Smooth muscle cell (in vitro differentiated cells): ENCODE measurements around the gene SLCO4A1. TPM values are rescaled to one million over a fixed set of nuclear protein-coding genes. Genes with fewer than 3 reads are reported as not detected.

Experiments used
- DNase-seq: peaks from one replicate; lab custom pipeline; 2025; ENCODE audit not compliant: unreplicated experiment; lab: John Stamatoyannopoulos, UW
- H2AFZ ChIP-seq: fragments of 200-600 bp; sonication (generic); 2 replicates; pipeline ENCODE4 v1.6.0; 2016; ENCODE audit warnings: antibody characterized with exemption, low read depth, mild to moderate bottlenecking
- H3F3A ChIP-seq: fragments of 200-600 bp; sonication (generic); 2 replicates; pipeline ENCODE4 v1.6.0; 2017; ENCODE audit warnings: antibody characterized with exemption, low read depth
- H3K27ac ChIP-seq: fragments of 200-600 bp; sonication (generic); 2 replicates; pipeline ENCODE4 v1.5.1; 2016; ENCODE audit warnings: low read depth, mild to moderate bottlenecking
- H3K27me3 ChIP-seq: fragments of 200-600 bp; sonication (generic); 2 replicates; pipeline ENCODE4 v1.6.1; 2016; ENCODE audit warnings: low read depth, mild to moderate bottlenecking
- H3K36me3 ChIP-seq: fragments of 200-600 bp; sonication (generic); 2 replicates; pipeline ENCODE4 v1.5.1; 2016; ENCODE audit warnings: low read depth
- H3K4me1 ChIP-seq: fragments of 200-600 bp; sonication (generic); 2 replicates; pipeline ENCODE4 v1.5.1; 2016; ENCODE audit warnings: low read depth
- H3K4me2 ChIP-seq: fragments of 200-600 bp; sonication (generic); 2 replicates; pipeline ENCODE4 v1.6.0; 2016; ENCODE audit warnings: mild to moderate bottlenecking
- H3K4me3 ChIP-seq: fragments of 200-600 bp; sonication (generic); 2 replicates; pipeline ENCODE4 v1.5.1; 2016; ENCODE audit warnings: mild to moderate bottlenecking
- H3K79me2 ChIP-seq: fragments of 200-600 bp; sonication (generic); 2 replicates; pipeline ENCODE4 v1.6.0; 2016; ENCODE audit warnings: low read depth, mild to moderate bottlenecking
- H3K9ac ChIP-seq: fragments of 200-600 bp; sonication (generic); 2 replicates; pipeline ENCODE4 v1.6.0; 2016; ENCODE audit warnings: low read depth
- H3K9me3 ChIP-seq: fragments of 200-600 bp; sonication (generic); replicated peaks from 2 replicates; pipeline ENCODE4 v1.5.1; 2016; ENCODE audit warnings: low read depth
- H4K20me1 ChIP-seq: fragments of 200-600 bp; sonication (generic); 2 replicates; pipeline ENCODE4 v1.6.0; 2016; ENCODE audit warnings: low read depth
- WGBS: methylation state at CpG from one replicate; pipeline ENCODE4 v1.1.7; 2016; ENCODE audit warnings: low lambda C conversion rate; 5-methylcytosine and 5-hydroxymethylcytosine counted together
- polyA plus RNA-seq: library from polyadenylated mRNA; unstranded; fragments of >200 nt; fragmentation: Nextera tagmentation; extraction: Ambion mirVana; gene quantifications from 2 replicates; pipeline ENCODE4 v1.2.1, GENCODE V29; 2016
- total RNA-seq: library from RNA; depleted of rRNA; stranded (reverse); fragments of >200 nt; gene quantifications from 2 replicates; pipeline ENCODE4 v1.2.3, GENCODE V29; 2014
- TF ChIP-seq, protein P1 (sequence below): fragments of 200-600 bp; sonication (generic); IDR thresholded peaks from 2 replicates; pipeline ENCODE4 v1.5.1; 2017; ENCODE audit warnings: borderline replicate concordance, mild to moderate bottlenecking, antibody characterized with exemption; ENCODE audit not compliant: insufficient read depth, poor library complexity, severe bottlenecking

Gene SLCO4A1
- total and polyA plus RNA-seq, 2 experiments from 2014 or later, result 0.81 to 1.4 TPM

- WGBS, result 82% methylated on average over 5 of the region's 12 CpGs
- Histone ChIP-seq H3K9me3 (no peaks in the 10 kb centered on the region), H3K36me3 (no peaks in the 10 kb centered on the region), H3F3A (no peaks in the 10 kb centered on the region), H4K20me1 (no peaks in the 10 kb centered on the region), H3K27ac (no peak overlapping the region), H3K4me1 (peaks cover 9% of the 10 kb centered on the region), H2AFZ (no peak overlapping the region), H3K27me3 (no peaks in the 10 kb centered on the region), H3K4me2 (no peak overlapping the region), H3K4me3 (no peak overlapping the region), H3K9ac (no peak overlapping the region), H3K79me2 (no peaks in the 10 kb centered on the region)
- TF ChIP-seq, protein P1, sequence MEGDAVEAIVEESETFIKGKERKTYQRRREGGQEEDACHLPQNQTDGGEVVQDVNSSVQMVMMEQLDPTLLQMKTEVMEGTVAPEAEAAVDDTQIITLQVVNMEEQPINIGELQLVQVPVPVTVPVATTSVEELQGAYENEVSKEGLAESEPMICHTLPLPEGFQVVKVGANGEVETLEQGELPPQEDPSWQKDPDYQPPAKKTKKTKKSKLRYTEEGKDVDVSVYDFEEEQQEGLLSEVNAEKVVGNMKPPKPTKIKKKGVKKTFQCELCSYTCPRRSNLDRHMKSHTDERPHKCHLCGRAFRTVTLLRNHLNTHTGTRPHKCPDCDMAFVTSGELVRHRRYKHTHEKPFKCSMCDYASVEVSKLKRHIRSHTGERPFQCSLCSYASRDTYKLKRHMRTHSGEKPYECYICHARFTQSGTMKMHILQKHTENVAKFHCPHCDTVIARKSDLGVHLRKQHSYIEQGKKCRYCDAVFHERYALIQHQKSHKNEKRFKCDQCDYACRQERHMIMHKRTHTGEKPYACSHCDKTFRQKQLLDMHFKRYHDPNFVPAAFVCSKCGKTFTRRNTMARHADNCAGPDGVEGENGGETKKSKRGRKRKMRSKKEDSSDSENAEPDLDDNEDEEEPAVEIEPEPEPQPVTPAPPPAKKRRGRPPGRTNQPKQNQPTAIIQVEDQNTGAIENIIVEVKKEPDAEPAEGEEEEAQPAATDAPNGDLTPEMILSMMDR, result no peak
- no peak for DNase-seq
Measured at GRCh38 chr20:62684981-62685380, 42.7 kb downstream of the SLCO4A1 start.

- Histone ChIP-seq H3K36me3 (no peaks in the 10 kb centered on the region), H3K9ac (no peak overlapping the region), H3K79me2 (no peaks in the 10 kb centered on the region), H3K4me2 (no peak overlapping the region), H3K27ac (no peak overlapping the region), H2AFZ (no peak overlapping the region), H3K9me3 (no peaks in the 10 kb centered on the region), H3K4me1 (peaks cover 9% of the 10 kb centered on the region), H3F3A (no peaks in the 10 kb centered on the region), H3K27me3 (no peaks in the 10 kb centered on the region), H3K4me3 (no peak overlapping the region), H4K20me1 (no peaks in the 10 kb centered on the region)
- DNase-seq, result no peak
- 60% methylated on average over 27 of the region's 27 CpGs for WGBS
- TF ChIP-seq, protein P1, result no peak
Measured at GRCh38 chr20:62685781-62686555, 43.7 kb downstream of the SLCO4A1 start.

GRCh38 chr20:62686869-62687830 lies 44.8 kb downstream of the SLCO4A1 start:
- no peaks in the 10 kb centered on the region for H3K79me2 ChIP-seq
- no peaks in the 10 kb centered on the region for H4K20me1 ChIP-seq
- no peak overlapping the region for H3K27ac ChIP-seq
- peaks cover 9% of the 10 kb centered on the region for H3K4me1 ChIP-seq
- TF ChIP-seq, protein P1, result no peak
- no peaks in the 10 kb centered on the region for H3K9me3 ChIP-seq
- no peak overlapping the region for H3K9ac ChIP-seq
- no peaks in the 10 kb centered on the region for H3K27me3 ChIP-seq
- no peak overlapping the region for H3K4me2 ChIP-seq
- H2AFZ ChIP-seq, result no peak overlapping the region
- no peak for DNase-seq
- WGBS, result 93% methylated on average over 26 of the region's 37 CpGs
- no peaks in the 10 kb centered on the region for H3K36me3 ChIP-seq
- no peaks in the 10 kb centered on the region for H3F3A ChIP-seq
- H3K4me3 ChIP-seq, result no peak overlapping the region
